Measurements from ENCODE around the gene PHLDB2. TPM values are rescaled to one million over a fixed set of nuclear protein-coding genes. Genes with fewer than 3 reads are reported as not detected.

PHLDB2 gene
- total and polyA plus RNA-seq, 2 of the 8 experiments (the other 6 are each of a cell fraction or from before 2014, with no cell fraction given) = 5.8 to 22.6 TPM

- TF ChIP-seq SAP30 (IDR thresholded peaks at IDR 0.05; ENCODE audit: insufficient read depth, insufficient replicate concordance, low read length) = no peak
- no peak for TF ChIP-seq KDM1A (IDR thresholded peaks at IDR 0.05; ENCODE audit: borderline replicate concordance, low read length)
These were observed 22.4 kb downstream of the PHLDB2 start (continued) for GRCh38 chr3:111881480-111881879.

Data from H1 (cell line).